ENCODE results near the gene PIGA. TPM values are rescaled to one million over a fixed set of nuclear protein-coding genes. Genes with fewer than 3 reads are reported as not detected.
A peak's percentile ranks its signal among the peaks of the same experiment; 100 is the strongest.

PIGA gene
- total RNA-seq, 4 donors from 2014 or later: 3.9 to 14.9 (median 10.6) TPM

- DNase-seq: peak in 1 of 3 donors; percentile 46
- Histone ChIP-seq H3K27me3 (no peaks in the 10 kb centered on the region), H3K4me3 (no peak overlapping the region), H3K27ac (no peak overlapping the region), H3K4me1 (no peaks in the 10 kb centered on the region), H3K9me3 (no peaks in the 10 kb centered on the region), H3K36me3 (no peaks in the 10 kb centered on the region)
- TF ChIP-seq, protein P1, sequence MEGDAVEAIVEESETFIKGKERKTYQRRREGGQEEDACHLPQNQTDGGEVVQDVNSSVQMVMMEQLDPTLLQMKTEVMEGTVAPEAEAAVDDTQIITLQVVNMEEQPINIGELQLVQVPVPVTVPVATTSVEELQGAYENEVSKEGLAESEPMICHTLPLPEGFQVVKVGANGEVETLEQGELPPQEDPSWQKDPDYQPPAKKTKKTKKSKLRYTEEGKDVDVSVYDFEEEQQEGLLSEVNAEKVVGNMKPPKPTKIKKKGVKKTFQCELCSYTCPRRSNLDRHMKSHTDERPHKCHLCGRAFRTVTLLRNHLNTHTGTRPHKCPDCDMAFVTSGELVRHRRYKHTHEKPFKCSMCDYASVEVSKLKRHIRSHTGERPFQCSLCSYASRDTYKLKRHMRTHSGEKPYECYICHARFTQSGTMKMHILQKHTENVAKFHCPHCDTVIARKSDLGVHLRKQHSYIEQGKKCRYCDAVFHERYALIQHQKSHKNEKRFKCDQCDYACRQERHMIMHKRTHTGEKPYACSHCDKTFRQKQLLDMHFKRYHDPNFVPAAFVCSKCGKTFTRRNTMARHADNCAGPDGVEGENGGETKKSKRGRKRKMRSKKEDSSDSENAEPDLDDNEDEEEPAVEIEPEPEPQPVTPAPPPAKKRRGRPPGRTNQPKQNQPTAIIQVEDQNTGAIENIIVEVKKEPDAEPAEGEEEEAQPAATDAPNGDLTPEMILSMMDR (IDR thresholded peaks at IDR 0.05): peak in 4 of 6 experiments; percentile 31 to 60 (median 48)
- TF ChIP-seq POLR2A (IDR thresholded peaks at IDR 0.05): no peak
Observed at GRCh38 chrX:15349046-15349445, 13.7 kb upstream of the PIGA start.

- Histone ChIP-seq H3K4me1 (no peaks in the 10 kb centered on the region), H3K27me3 (no peaks in the 10 kb centered on the region), H3K4me3 (no peak overlapping the region), H3K9me3 (no peaks in the 10 kb centered on the region), H3K27ac (no peak overlapping the region), H3K36me3 (no peaks in the 10 kb centered on the region)
- TF ChIP-seq, protein P1 (IDR thresholded peaks at IDR 0.05): no peak
- TF ChIP-seq POLR2A (IDR thresholded peaks at IDR 0.05): no peak
- no peak for DNase-seq
Observed at GRCh38 chrX:15345976-15346375, 10.7 kb upstream of the PIGA start.

DNA sequence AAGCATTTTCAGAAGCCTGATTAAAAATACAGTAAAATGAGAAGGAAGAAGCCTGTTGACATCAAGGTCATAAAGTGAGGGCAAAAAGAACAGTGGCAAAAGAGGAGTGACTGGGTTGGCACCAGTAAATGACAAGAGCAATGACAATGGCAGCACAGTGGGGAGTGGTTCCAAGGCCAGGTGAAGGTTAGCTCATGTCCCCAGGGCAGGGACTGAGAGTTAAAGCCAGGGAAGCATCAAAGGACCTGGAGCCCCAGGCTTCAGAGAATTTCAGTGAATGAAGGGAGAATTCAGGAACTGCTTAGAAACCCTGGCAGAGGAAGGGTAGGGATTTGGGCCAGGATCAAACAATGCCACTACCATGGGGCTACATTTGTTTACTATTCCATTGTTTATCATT is 8.8 kb upstream of the PIGA start:
- no peak for TF ChIP-seq POLR2A (IDR thresholded peaks at IDR 0.05)
- TF ChIP-seq, protein P1 (IDR thresholded peaks at IDR 0.05): no peak
- Histone ChIP-seq H3K4me3 (no peak overlapping the region), H3K9me3 (no peaks in the 10 kb centered on the region), H3K27me3 (no peaks in the 10 kb centered on the region), H3K27ac (no peak overlapping the region), H3K4me1 (no peaks in the 10 kb centered on the region), H3K36me3 (no peaks in the 10 kb centered on the region)
- DNase-seq: no peak

DNA sequence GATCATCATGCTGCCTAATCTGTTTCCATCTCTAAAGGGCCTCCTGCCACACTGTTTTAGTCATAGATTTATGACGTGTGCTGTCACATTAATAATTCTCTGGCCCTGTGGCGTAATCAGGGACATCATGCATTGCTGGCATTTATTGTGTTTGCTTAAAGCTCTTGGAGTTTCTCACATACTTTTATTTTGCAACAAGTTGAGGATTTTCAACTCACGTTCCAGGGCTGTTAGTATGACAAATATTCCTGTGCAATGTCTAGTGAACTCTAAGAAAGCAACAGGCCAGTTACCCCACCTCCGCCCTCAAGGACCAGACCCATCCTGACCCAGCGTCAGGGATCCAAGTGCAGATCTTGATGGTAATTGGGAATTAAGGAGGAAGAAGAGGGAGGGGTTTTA is 7.8 kb upstream of the PIGA start:
- no peak overlapping the region for H3K27ac ChIP-seq
- H3K27me3 ChIP-seq: no peaks in the 10 kb centered on the region
- DNase-seq: no peak
- no peaks in the 10 kb centered on the region for H3K4me1 ChIP-seq
- H3K36me3 ChIP-seq: no peaks in the 10 kb centered on the region
- TF ChIP-seq, protein P1 (IDR thresholded peaks at IDR 0.05): no peak
- no peak overlapping the region for H3K4me3 ChIP-seq
- H3K9me3 ChIP-seq: no peaks in the 10 kb centered on the region

- Histone ChIP-seq H3K27ac (no peak overlapping the region), H3K36me3 (no peaks in the 10 kb centered on the region), H3K27me3 (no peaks in the 10 kb centered on the region), H3K4me1 (no peaks in the 10 kb centered on the region), H3K9me3 (no peaks in the 10 kb centered on the region), H3K4me3 (no peak overlapping the region)
- no peak for DNase-seq
- TF ChIP-seq, protein P1 (IDR thresholded peaks at IDR 0.05): no peak
- no peak for TF ChIP-seq POLR2A (IDR thresholded peaks at IDR 0.05)
Observed at GRCh38 chrX:15340867-15341266, 5.5 kb upstream of the PIGA start.

DNA sequence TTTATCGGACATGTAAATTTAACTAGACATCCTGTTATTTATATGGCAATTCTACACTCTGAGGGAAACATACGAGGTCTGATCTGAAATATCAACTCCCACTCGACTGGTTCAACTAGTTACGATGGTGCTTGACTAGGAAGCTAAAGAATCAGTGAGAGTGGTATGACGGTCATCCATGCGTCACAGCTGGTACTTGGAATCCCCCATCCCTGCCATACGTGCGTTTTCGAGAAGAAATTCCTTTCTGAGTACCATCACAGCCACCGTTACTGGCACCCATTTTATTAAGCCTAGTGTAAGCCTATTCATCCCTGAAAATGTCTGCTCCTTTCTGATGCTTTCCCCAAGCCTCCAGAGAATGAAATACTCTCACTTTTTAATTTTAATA is 695 bp upstream of the PIGA start:
- H3K27me3 ChIP-seq: no peaks in the 10 kb centered on the region
- H3K9me3 ChIP-seq: no peaks in the 10 kb centered on the region
- no peaks in the 10 kb centered on the region for H3K36me3 ChIP-seq
- no peak for TF ChIP-seq POLR2A (IDR thresholded peaks at IDR 0.05)
- TF ChIP-seq, protein P1 (IDR thresholded peaks at IDR 0.05): no peak
- peak overlapping the region in 1 of 4 donors; percentile 39 for H3K27ac ChIP-seq
- H3K4me3 ChIP-seq: peak overlapping the region; percentile 17 to 69 (median 54)
- H3K4me1 ChIP-seq: no peaks in the 10 kb centered on the region
- no peak for DNase-seq
